WERI-Rb-1 (cell line): Measurements from ENCODE around the gene WAC.

Experiments
- DNase-seq: peaks from one replicate; pipeline ENCODE4 v3.0.0-alpha.2; 2020
- H3K27ac ChIP-seq: fragments of 250-450 bp; sonication (Bioruptor Pico); 2 replicates; pipeline ENCODE4 v1.5.1; 2020; ENCODE audit warnings: mild to moderate bottlenecking, moderate library complexity
- H3K27me3 ChIP-seq: fragments of 250-450 bp; sonication (Bioruptor Pico); 2 replicates; pipeline ENCODE4 v1.5.1; 2021; ENCODE audit warnings: mild to moderate bottlenecking, low read depth, moderate library complexity; ENCODE audit not compliant: insufficient read depth, severe bottlenecking
- H3K36me3 ChIP-seq: fragments of 250-450 bp; sonication (Bioruptor Pico); 2 replicates; pipeline ENCODE4 v1.5.1; 2020; ENCODE audit warnings: mild to moderate bottlenecking, moderate library complexity
- H3K4me3 ChIP-seq: 2 replicates; pipeline ENCODE4 v1.5.1; 2011; ENCODE audit warnings: low read depth, mild to moderate bottlenecking, control low read depth, low read length
- H3K9me3 ChIP-seq: fragments of 250-450 bp; sonication (Bioruptor Pico); 2 replicates; pipeline ENCODE4 v1.5.1; 2021; ENCODE audit warnings: mild to moderate bottlenecking, moderate library complexity; ENCODE audit not compliant: severe bottlenecking
- TF ChIP-seq, protein P1 (sequence below): IDR thresholded peaks from 2 replicates; pipeline ENCODE4 v1.5.1; 2011; ENCODE audit warnings: low read depth, mild to moderate bottlenecking, control low read depth, inconsistent platforms, low read length

Gene WAC

DNA sequence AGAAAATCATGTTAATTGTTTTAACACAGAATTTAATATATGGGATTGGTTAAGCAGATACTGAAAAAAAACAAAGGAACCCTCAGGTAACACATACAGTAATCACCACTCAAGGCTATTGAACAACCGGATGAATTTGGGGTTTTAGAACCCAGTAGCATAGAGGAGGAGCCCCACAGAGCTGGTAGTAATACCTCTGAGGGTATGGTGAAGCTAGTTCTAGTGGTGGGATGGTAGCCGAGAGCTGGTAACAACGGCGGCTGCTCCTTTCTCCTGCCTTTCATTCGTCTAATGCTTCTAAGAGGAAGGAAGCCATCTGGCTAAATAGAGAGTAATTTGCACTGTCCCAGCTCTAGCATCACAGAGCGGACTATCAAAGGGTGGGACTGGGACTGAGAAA lies 52.2 kb downstream of the WAC start:
- Histone ChIP-seq H3K4me3 (no peak overlapping the region), H3K27me3 (no peaks in the 10 kb centered on the region), H3K27ac (no peak overlapping the region), H3K9me3 (no peaks in the 10 kb centered on the region), H3K36me3 (peaks cover 17% of the 10 kb centered on the region)
- TF ChIP-seq, protein P1, sequence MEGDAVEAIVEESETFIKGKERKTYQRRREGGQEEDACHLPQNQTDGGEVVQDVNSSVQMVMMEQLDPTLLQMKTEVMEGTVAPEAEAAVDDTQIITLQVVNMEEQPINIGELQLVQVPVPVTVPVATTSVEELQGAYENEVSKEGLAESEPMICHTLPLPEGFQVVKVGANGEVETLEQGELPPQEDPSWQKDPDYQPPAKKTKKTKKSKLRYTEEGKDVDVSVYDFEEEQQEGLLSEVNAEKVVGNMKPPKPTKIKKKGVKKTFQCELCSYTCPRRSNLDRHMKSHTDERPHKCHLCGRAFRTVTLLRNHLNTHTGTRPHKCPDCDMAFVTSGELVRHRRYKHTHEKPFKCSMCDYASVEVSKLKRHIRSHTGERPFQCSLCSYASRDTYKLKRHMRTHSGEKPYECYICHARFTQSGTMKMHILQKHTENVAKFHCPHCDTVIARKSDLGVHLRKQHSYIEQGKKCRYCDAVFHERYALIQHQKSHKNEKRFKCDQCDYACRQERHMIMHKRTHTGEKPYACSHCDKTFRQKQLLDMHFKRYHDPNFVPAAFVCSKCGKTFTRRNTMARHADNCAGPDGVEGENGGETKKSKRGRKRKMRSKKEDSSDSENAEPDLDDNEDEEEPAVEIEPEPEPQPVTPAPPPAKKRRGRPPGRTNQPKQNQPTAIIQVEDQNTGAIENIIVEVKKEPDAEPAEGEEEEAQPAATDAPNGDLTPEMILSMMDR = no peak
- DNase-seq = no peak

DNA sequence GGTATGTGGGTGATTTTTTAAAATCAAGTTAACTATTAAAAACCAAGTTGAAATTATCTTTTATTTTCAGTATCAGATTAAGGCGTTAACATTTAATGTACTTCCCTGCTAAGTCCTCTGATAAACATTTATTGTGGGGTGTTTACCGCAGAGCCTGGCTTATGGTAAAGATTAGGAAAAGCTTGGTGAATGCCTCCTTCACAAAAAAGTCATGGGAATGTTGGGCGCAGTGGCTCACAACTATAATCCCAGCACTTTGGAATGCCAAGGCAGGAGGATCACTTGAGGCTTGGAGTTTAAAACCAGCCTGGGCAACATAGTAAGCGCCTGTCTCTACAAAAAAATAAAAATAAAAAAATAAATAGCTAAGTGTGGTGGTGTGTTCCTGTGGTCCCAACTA lies 53.3 kb downstream of the WAC start:
- H3K9me3 ChIP-seq = no peaks in the 10 kb centered on the region
- H3K27ac ChIP-seq = no peak overlapping the region
- TF ChIP-seq, protein P1 = no peak
- H3K36me3 ChIP-seq = peaks cover 22% of the 10 kb centered on the region
- no peak overlapping the region for H3K4me3 ChIP-seq
- no peaks in the 10 kb centered on the region for H3K27me3 ChIP-seq
- no peak for DNase-seq

DNA sequence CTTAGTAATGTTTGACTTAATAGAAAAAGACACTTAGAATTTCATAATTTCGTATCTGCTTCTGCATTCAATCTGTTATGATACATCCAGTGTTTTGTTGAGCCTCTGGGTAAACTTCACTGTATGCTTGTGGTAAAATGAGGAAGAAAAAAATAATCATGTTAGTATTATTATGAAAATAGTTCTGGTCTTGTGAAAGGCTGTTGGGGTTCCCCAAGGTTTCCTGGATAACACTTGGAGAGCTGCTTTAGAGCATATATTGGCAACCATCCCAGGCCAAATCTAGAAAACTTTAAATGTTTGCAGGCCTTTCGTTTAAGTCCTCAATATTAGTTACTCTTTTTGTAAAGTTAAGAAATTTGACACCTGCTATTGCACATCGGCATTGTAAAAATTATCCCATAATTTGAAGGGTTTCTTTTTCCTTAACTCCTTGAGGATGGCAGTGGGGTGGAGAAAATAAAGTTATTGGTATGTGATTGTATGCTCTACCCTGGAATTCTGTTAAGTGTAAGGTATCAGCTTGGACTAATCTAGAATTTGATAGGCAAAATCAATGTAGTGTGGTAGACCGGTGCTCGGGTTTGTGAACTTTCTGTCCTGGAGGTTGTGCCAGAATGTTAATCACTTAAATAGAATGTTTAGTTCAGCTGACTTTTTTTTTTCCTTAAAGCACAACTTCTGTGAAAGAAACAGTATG lies 54.5 kb downstream of the WAC start:
- no peak overlapping the region for H3K4me3 ChIP-seq
- no peaks in the 10 kb centered on the region for H3K27me3 ChIP-seq
- H3K36me3 ChIP-seq = peaks cover 29% of the 10 kb centered on the region
- no peaks in the 10 kb centered on the region for H3K9me3 ChIP-seq
- TF ChIP-seq, protein P1 = no peak
- no peak for DNase-seq
- H3K27ac ChIP-seq = no peak overlapping the region

DNA sequence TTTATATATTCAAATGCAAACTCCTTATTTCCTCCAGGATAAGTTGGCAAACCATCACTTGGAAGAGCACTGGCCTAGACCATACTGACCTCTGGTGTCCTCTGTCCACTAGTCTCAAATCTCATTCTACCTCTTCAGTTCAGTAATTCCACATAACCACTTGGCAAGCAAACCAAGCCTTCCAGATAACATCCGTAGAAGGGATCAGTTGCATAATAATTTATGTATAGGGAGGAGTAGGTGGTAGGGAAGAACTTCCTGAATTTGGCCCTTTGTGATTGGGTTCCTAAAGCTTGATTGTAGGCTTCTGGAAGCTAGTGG lies 55.0 kb downstream of the WAC start:
- no peak overlapping the region for H3K4me3 ChIP-seq
- DNase-seq = no peak
- no peaks in the 10 kb centered on the region for H3K9me3 ChIP-seq
- TF ChIP-seq, protein P1 = no peak
- H3K27me3 ChIP-seq = no peaks in the 10 kb centered on the region
- H3K36me3 ChIP-seq = peaks cover 29% of the 10 kb centered on the region
- H3K27ac ChIP-seq = no peak overlapping the region

DNA sequence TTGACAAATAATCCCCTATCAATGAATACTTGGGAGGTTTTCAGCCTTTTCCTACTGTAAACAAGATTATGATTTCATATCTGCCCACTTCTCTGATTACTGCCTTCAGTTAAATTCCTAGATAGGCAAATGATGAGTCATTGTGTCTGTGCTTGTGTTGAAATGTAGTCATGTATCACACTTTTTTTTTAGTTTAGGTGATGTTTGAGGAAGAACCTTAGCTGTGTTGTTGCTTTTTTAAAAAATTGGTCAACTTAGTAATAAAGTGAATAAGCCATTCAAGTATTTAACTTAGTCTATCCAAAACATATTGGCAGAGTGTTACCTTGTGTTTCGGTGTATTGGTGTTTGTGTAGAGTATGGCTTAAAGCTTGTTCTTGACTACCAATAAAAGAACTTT lies 60.0 kb downstream of the WAC start:
- no peak for DNase-seq
- Histone ChIP-seq H3K27ac (no peak overlapping the region), H3K27me3 (no peaks in the 10 kb centered on the region), H3K4me3 (no peak overlapping the region), H3K9me3 (no peaks in the 10 kb centered on the region), H3K36me3 (peaks cover 24% of the 10 kb centered on the region)
- TF ChIP-seq, protein P1 = no peak

DNA sequence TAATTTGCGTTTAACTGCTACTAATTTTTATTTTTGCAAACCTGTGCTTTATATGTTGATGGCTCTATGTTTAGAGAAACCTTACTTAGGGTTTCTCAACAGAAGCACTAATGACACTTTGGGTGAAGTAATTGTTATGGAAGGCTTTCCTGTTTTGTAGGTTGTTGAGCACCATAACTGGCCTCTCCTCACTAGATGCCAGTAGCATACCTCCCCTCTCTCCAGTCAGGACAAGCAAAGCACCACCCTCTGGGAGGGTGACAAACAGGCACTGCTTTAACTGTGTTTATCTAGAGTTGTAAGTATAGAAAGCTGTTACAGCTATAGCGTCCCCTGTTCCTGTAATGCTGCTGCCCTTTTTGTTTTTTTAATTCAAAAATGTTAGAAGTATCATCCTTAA lies 60.9 kb downstream of the WAC start:
- Histone ChIP-seq H3K9me3 (no peaks in the 10 kb centered on the region), H3K36me3 (peaks cover 28% of the 10 kb centered on the region), H3K27ac (no peak overlapping the region), H3K27me3 (no peaks in the 10 kb centered on the region), H3K4me3 (no peak overlapping the region)
- no peak for DNase-seq
- TF ChIP-seq, protein P1 = no peak
